SK-N-SH (cell line): ENCODE measurements around the gene SNHG17. TPM values are rescaled to one million over a fixed set of nuclear protein-coding genes. Genes with fewer than 3 reads are reported as not detected.
"Not testable (repeated sequence)": the region's sequence is repeated elsewhere in the genome, so short reads cannot be mapped to it uniquely, and the experiment has no call there.

ENCODE experiments used
- CTCF ChIA-PET: fragments of 300-600, 350-600 bp; formaldehyde crosslinking; extraction: SDS; loops from one replicate; lab custom pipeline; 2021; lab: Yijun Ruan, JAX
- POLR2A ChIA-PET: fragments of 350-600 bp; sonication (Branson Sonifier 250); formaldehyde crosslinking; extraction: SDS; loops from one replicate; lab custom pipeline; 2020; ENCODE audit warnings: antibody characterized with exemption, inconsistent platforms; lab: Yijun Ruan, JAX
- DNase-seq: peaks from one replicate; pipeline ENCODE4 v3.0.0; 2012
- H2AFZ ChIP-seq: fragments of 200-600 bp; sonication (generic); 2 replicates; pipeline ENCODE4 v1.8.1; 2016; ENCODE audit warnings: antibody characterized with exemption, mild to moderate bottlenecking, low read depth
- H3F3A ChIP-seq: fragments of 200-600 bp; sonication (generic); replicated peaks from 2 replicates; pipeline ENCODE3; 2016; ENCODE audit warnings: antibody characterized with exemption, mild to moderate bottlenecking; ENCODE audit not compliant: insufficient read depth
- H3K27ac ChIP-seq, 2 experiments: fragments of 200-500 bp in 1 of 2; fragments of 200-600 bp in 1 of 2; sonication (Bioruptor generic) in 1 of 2; sonication (generic), shearing (Covaris generic) in 1 of 2; 2 replicates each; pipeline versions ENCODE4 v1.5.1 to v1.6.1; 2014 to 2016; ENCODE audit warnings: low read depth in 2 of 2, inconsistent platforms in 1 of 2, low read length in 1 of 2, mild to moderate bottlenecking in 1 of 2, mixed read lengths in 1 of 2
- H3K27me3 ChIP-seq: fragments of 200-600 bp; sonication (generic), shearing (Covaris generic); 2 replicates; pipeline ENCODE4 v1.6.1; 2016; ENCODE audit warnings: mixed run types; ENCODE audit not compliant: insufficient read depth
- H3K36me3 ChIP-seq, 2 experiments: fragments of 200-500 bp in 1 of 2; fragments of 200-600 bp in 1 of 2; sonication (Bioruptor generic) in 1 of 2; sonication (generic) in 1 of 2; replicated peaks in 1 of 2; 2 replicates each; pipeline versions ENCODE3 to v1.5.1; 2014 to 2016; ENCODE audit warnings: low read length in 1 of 2, mild to moderate bottlenecking in 1 of 2; ENCODE audit not compliant: insufficient read depth in 2 of 2, control insufficient read depth in 1 of 2
- H3K4me1 ChIP-seq, 2 experiments: fragments of 200-500 bp in 1 of 2; fragments of 200-600 bp in 1 of 2; sonication (Bioruptor generic) in 1 of 2; sonication (generic), shearing (Covaris generic) in 1 of 2; 2 replicates each; pipeline versions ENCODE4 v1.5.1 to v1.6.1; 2014 to 2016; ENCODE audit warnings: low read depth in 1 of 2, low read length in 1 of 2, mixed run types in 1 of 2; ENCODE audit not compliant: insufficient read depth in 2 of 2, control insufficient read depth in 1 of 2
- H3K4me2 ChIP-seq: fragments of 200-600 bp; sonication (generic), shearing (Covaris generic); 2 replicates; pipeline ENCODE4 v1.6.1; 2017; ENCODE audit warnings: mixed run types
- H3K4me3 ChIP-seq, 2 experiments: fragments of 200-500 bp in 1 of 2; fragments of 200-600 bp in 1 of 2; sonication (Bioruptor generic) in 1 of 2; sonication (generic), shearing (Covaris generic) in 1 of 2; 2 replicates each; pipeline versions ENCODE4 v1.5.1 to v1.8.1; 2014 to 2016; ENCODE audit warnings: low read depth in 2 of 2, inconsistent platforms in 1 of 2, low read length in 1 of 2, mild to moderate bottlenecking in 1 of 2, mixed read lengths in 1 of 2, moderate library complexity in 1 of 2
- H3K79me2 ChIP-seq: fragments of 200-600 bp; sonication (generic); 2 replicates; pipeline ENCODE4 v1.8.1; 2017; ENCODE audit warnings: mild to moderate bottlenecking; ENCODE audit not compliant: insufficient read depth
- H3K9ac ChIP-seq: fragments of 200-600 bp; sonication (generic); 2 replicates; pipeline ENCODE4 v1.6.1; 2017; ENCODE audit warnings: mixed run types
- H3K9me2 ChIP-seq: fragments of 200-600 bp; sonication (generic); 2 replicates; pipeline ENCODE4 v1.6.1; 2017; ENCODE audit warnings: mixed run types
- H3K9me3 ChIP-seq: fragments of 200-600 bp; sonication (generic); 2 replicates; pipeline ENCODE4 v1.6.1; 2017; ENCODE audit warnings: mixed run types, mild to moderate bottlenecking, moderate library complexity
- H4K20me1 ChIP-seq: fragments of 200-600 bp; sonication (generic); 2 replicates; pipeline ENCODE4 v1.6.1; 2017; ENCODE audit warnings: mild to moderate bottlenecking, mixed run types; ENCODE audit not compliant: insufficient read depth
- ELF1 ChIP-seq: IDR thresholded peaks from 2 replicates; pipeline ENCODE4 v1.4.0; 2012
- IRF3 ChIP-seq: fragments of 150-350 bp; IDR thresholded peaks from 2 replicates; pipeline ENCODE4 v1.6.1; 2016; ENCODE audit warnings: mild to moderate bottlenecking, low read depth, low read length
- JUND ChIP-seq: IDR thresholded peaks from 2 replicates; pipeline ENCODE4 v1.4.0; 2012
- REST ChIP-seq: IDR thresholded peaks from 2 replicates; pipeline ENCODE4 v1.6.1; 2012; ENCODE audit warnings: mild to moderate bottlenecking, low read depth, low read length, moderate library complexity
- USF2 ChIP-seq: fragments of 150-350 bp; IDR thresholded peaks from 2 replicates; pipeline ENCODE4 v1.6.1; 2017; ENCODE audit warnings: antibody characterized with exemption, low read length, low read depth, borderline replicate concordance
- WGBS: methylation state at CpG from one replicate; pipeline ENCODE4 v1.1.6; 2017; ENCODE audit warnings: low lambda C conversion rate; 5-methylcytosine and 5-hydroxymethylcytosine counted together
- polyA plus RNA-seq, 3 experiments: library from polyadenylated mRNA; depleted of rRNA; stranded (reverse); fragments of >200 nt; gene quantifications; 2 replicates each; pipeline ENCODE4 v1.2.3, GENCODE V29; 2012

The SNHG17 gene
- polyA plus RNA-seq, 1 of the 3 experiments (the other 2 are of a cell fraction), result 40.3 TPM

GRCh38 chr20:38441916-38442315 is 6.8 kb upstream of the SNHG17 start:
- no peaks in the 10 kb centered on the region for H3K9me3 ChIP-seq
- H3K27me3 ChIP-seq, result no peaks in the 10 kb centered on the region
- WGBS, result 72% methylated on average over 9 of the region's 9 CpGs
- no peaks in the 10 kb centered on the region for H4K20me1 ChIP-seq
- H3K27ac ChIP-seq, result no peak overlapping the region
- no peak overlapping the region for H2AFZ ChIP-seq
- H3K79me2 ChIP-seq, result peaks cover 4% of the 10 kb centered on the region; the same call in 1 of the 2 replicates
- H3K4me1 ChIP-seq, result no peaks in the 10 kb centered on the region; a peak in 1 of 4 replicates
- H3F3A ChIP-seq, result no peaks in the 10 kb centered on the region
- no peak for DNase-seq
- ChIA-PET POLR2A (no interaction called here), CTCF (no interaction called here)
- no peaks in the 10 kb centered on the region for H3K9me2 ChIP-seq
- H3K4me2 ChIP-seq, result no peak overlapping the region
- no peaks in the 10 kb centered on the region for H3K36me3 ChIP-seq
- TF ChIP-seq REST (no peak), USF2 (no peak), IRF3 (no peak), ELF1 (no peak), JUND (no peak)
- no peak overlapping the region for H3K9ac ChIP-seq
- no peak overlapping the region for H3K4me3 ChIP-seq

GRCh38 chr20:38441110-38441509 is 6.0 kb upstream of the SNHG17 start:
- H3K27ac ChIP-seq, CTCF ChIA-PET, H3K27me3 ChIP-seq, H3F3A ChIP-seq, POLR2A ChIA-PET, H3K9me3 ChIP-seq, H3K79me2 ChIP-seq, H3K36me3 ChIP-seq, H3K4me2 ChIP-seq, H4K20me1 ChIP-seq, H3K4me3 ChIP-seq, DNase-seq, H2AFZ ChIP-seq, H3K4me1 ChIP-seq, H3K9me2 ChIP-seq, H3K9ac ChIP-seq: not testable (repeated sequence)
- 85% methylated on average over 8 of the region's 8 CpGs for WGBS
